ENCODE results near the gene CHID1. TPM values are rescaled to one million over a fixed set of nuclear protein-coding genes. Genes with fewer than 3 reads are reported as not detected.

The CHID1 gene
- total RNA-seq, 1 donor from 2014 or later, result 56.6 TPM

DNA sequence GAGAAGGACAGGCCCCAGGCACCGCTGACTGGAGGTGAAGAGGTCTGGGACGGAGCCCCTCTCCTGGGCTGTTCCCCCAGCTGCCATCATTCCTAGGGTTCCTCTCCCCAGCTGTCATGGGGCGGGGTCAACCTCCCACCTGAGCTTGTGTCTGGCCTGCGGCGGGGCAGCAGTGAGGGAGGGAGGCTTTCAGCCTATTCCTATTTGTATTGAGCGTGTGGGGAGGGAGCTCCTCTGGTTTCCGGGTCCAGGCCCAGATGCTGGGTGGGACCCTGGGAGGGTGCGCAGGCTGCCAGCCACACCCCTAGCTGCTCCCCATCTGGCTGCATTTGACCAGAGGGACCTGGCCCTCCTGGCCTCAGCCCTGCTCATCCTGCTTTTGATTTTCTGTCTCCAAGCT, 54.2 kb downstream of the CHID1 start:
- Histone ChIP-seq H3K4me1 (peaks cover 30% of the 10 kb centered on the region), H3K9me3 (ENCODE audit: low read depth) (no peaks in the 10 kb centered on the region), H3K36me3 (no peaks in the 10 kb centered on the region), H3K79me2 (ENCODE audit: low read depth) (peaks cover 9% of the 10 kb centered on the region), H2AFZ (replicated peaks) (no peak overlapping the region), H3F3A (ENCODE audit: low read depth) (peaks cover 13% of the 10 kb centered on the region), H3K4me3 (no peak overlapping the region), H3K9ac (no peak overlapping the region), H4K20me1 (ENCODE audit: low read depth) (peaks cover 62% of the 10 kb centered on the region), H3K27me3 (no peaks in the 10 kb centered on the region), H3K4me2 (no peak overlapping the region), H3K27ac (no peak overlapping the region)
- Mint-ChIP-seq H3K4me3 (no peak overlapping the region), H3K4me1 (peaks cover 13% of the 10 kb centered on the region), H3K36me3 (no peaks in the 10 kb centered on the region), H3K27ac (no peak overlapping the region), H3K9me3 (no peaks in the 10 kb centered on the region), H3K27me3 (ENCODE audit: insufficient read depth, low read depth) (peaks cover 4% of the 10 kb centered on the region)
- TF ChIP-seq EZH2phosphoT487 (IDR thresholded peaks at IDR 0.05) (no peak), EZH2 (IDR thresholded peaks at IDR 0.05) (no peak), CTCF (IDR thresholded peaks at IDR 0.05) (no peak)
- no peak for DNase-seq (ENCODE audit: low spot score)

GRCh38 chr11:855796-856195, 54.8 kb downstream of the CHID1 start:
- H3K27ac Mint-ChIP-seq, result no peak overlapping the region

GRCh38 chr11:855330-855674, 55.3 kb downstream of the CHID1 start:
- Histone ChIP-seq H3K9ac (no peak overlapping the region), H3K4me1 (peaks cover 40% of the 10 kb centered on the region), H3K79me2 (ENCODE audit: low read depth) (peaks cover 9% of the 10 kb centered on the region), H3K4me2 (peak overlapping the region; percentile 69), H3F3A (ENCODE audit: low read depth) (peaks cover 24% of the 10 kb centered on the region), H3K27me3 (peaks cover 10% of the 10 kb centered on the region), H3K36me3 (no peaks in the 10 kb centered on the region), H4K20me1 (ENCODE audit: low read depth) (peaks cover 68% of the 10 kb centered on the region), H3K9me3 (ENCODE audit: low read depth) (no peaks in the 10 kb centered on the region), H3K27ac (no peak overlapping the region), H2AFZ (replicated peaks) (no peak overlapping the region), H3K4me3 (no peak overlapping the region)
- Mint-ChIP-seq H3K4me3 (peak overlapping the region; percentile 60), H3K27ac (no peak overlapping the region), H3K4me1 (peaks cover 17% of the 10 kb centered on the region), H3K27me3 (ENCODE audit: insufficient read depth, low read depth) (peaks cover 4% of the 10 kb centered on the region), H3K9me3 (no peaks in the 10 kb centered on the region), H3K36me3 (no peaks in the 10 kb centered on the region)
- DNase-seq (ENCODE audit: low spot score), result no peak
- TF ChIP-seq EZH2phosphoT487 (IDR thresholded peaks at IDR 0.05) (no peak), CTCF (IDR thresholded peaks at IDR 0.05) (no peak), EZH2 (IDR thresholded peaks at IDR 0.05) (no peak)

More at GRCh38 chr11:855796-856195, 54.8 kb downstream of the CHID1 start:
- Histone ChIP-seq H3K27me3 (peaks cover 5% of the 10 kb centered on the region), H3F3A (ENCODE audit: low read depth) (peaks cover 19% of the 10 kb centered on the region), H3K79me2 (ENCODE audit: low read depth) (peaks cover 9% of the 10 kb centered on the region), H4K20me1 (ENCODE audit: low read depth) (peaks cover 63% of the 10 kb centered on the region), H2AFZ (replicated peaks) (no peak overlapping the region), H3K4me3 (no peak overlapping the region), H3K4me1 (peaks cover 36% of the 10 kb centered on the region), H3K27ac (no peak overlapping the region), H3K9me3 (ENCODE audit: low read depth) (no peaks in the 10 kb centered on the region), H3K4me2 (no peak overlapping the region), H3K36me3 (no peaks in the 10 kb centered on the region), H3K9ac (no peak overlapping the region)
- no peak for TF ChIP-seq EZH2 (IDR thresholded peaks at IDR 0.05)
- TF ChIP-seq EZH2phosphoT487 (IDR thresholded peaks at IDR 0.05), result no peak
- TF ChIP-seq CTCF (IDR thresholded peaks at IDR 0.05), result no peak
- peaks cover 4% of the 10 kb centered on the region for H3K27me3 Mint-ChIP-seq (ENCODE audit: insufficient read depth, low read depth)
- H3K36me3 Mint-ChIP-seq, result no peaks in the 10 kb centered on the region
- DNase-seq (ENCODE audit: low spot score), result no peak
- H3K9me3 Mint-ChIP-seq, result no peaks in the 10 kb centered on the region
- peaks cover 17% of the 10 kb centered on the region for H3K4me1 Mint-ChIP-seq
- H3K4me3 Mint-ChIP-seq, result no peak overlapping the region
